Mammary epithelial cell (primary cell): ENCODE results near the gene HBM.

Experiments used
- EZH2 ChIP-seq: IDR thresholded peaks from 2 replicates; pipeline ENCODE4 v1.6.1; 2012; ENCODE audit warnings: low read length, inconsistent platforms, borderline replicate concordance
- TF ChIP-seq, protein P1 (sequence below), 2 donors: IDR thresholded peaks in 1 of 2; conservative IDR thresholded peaks in 1 of 2; 2 replicates each; pipeline ENCODE4 v1.5.1; 2011 to 2012; ENCODE audit warnings: inconsistent platforms in 2 of 2, low read length in 2 of 2, mild to moderate bottlenecking in 2 of 2, control low read depth in 1 of 2, low read depth in 1 of 2; ENCODE audit not compliant: insufficient read depth in 1 of 2; ENCODE audit errors: extremely low read depth in 1 of 2

GRCh38 chr16:178668-179015 is 12.9 kb downstream of the HBM start:
- TF ChIP-seq, protein P1, sequence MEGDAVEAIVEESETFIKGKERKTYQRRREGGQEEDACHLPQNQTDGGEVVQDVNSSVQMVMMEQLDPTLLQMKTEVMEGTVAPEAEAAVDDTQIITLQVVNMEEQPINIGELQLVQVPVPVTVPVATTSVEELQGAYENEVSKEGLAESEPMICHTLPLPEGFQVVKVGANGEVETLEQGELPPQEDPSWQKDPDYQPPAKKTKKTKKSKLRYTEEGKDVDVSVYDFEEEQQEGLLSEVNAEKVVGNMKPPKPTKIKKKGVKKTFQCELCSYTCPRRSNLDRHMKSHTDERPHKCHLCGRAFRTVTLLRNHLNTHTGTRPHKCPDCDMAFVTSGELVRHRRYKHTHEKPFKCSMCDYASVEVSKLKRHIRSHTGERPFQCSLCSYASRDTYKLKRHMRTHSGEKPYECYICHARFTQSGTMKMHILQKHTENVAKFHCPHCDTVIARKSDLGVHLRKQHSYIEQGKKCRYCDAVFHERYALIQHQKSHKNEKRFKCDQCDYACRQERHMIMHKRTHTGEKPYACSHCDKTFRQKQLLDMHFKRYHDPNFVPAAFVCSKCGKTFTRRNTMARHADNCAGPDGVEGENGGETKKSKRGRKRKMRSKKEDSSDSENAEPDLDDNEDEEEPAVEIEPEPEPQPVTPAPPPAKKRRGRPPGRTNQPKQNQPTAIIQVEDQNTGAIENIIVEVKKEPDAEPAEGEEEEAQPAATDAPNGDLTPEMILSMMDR (conservative IDR thresholded peaks at IDR 0.05 in 1 of 2, IDR thresholded peaks at IDR 0.05 in 1 of 2; ENCODE audit: extremely low read depth in 1 of 2, insufficient read depth in 1 of 2, low read depth in 1 of 2, low read length in 2 of 2) = no peak
- TF ChIP-seq EZH2 = no peak
